Lung microvascular endothelial cell (primary cell): ENCODE measurements around the gene KCNN4. TPM values are rescaled to one million over a fixed set of nuclear protein-coding genes. Genes with fewer than 3 reads are reported as not detected.

Source experiments
- DNase-seq, 2 donors: peaks; one replicate each; pipeline versions ENCODE4 v3.0.0 to v3.0.0-alpha.2; 2010; ENCODE audit warnings: low read depth in 2 of 2
- total RNA-seq: library from RNA; depleted of rRNA; stranded (reverse); fragments of >200 nt; gene quantifications from 2 replicates; pipeline ENCODE4 v1.2.1, GENCODE V29; 2014

The KCNN4 gene
- total RNA-seq, 1 donor from 2014 or later: not detected

- no peak for DNase-seq
Measured at GRCh38 chr19:43719918-43720317, 60.9 kb downstream of the KCNN4 start.

- no peak for DNase-seq
Measured at GRCh38 chr19:43719378-43719868, 61.4 kb downstream of the KCNN4 start.

GRCh38 chr19:43718627-43719377 lies 62.0 kb downstream of the KCNN4 start:
- no peak for DNase-seq

Other genes starting within 250 kb of the KCNN4 start
- gene ZNF575, start 247.8 kb downstream of the KCNN4 start, total RNA-seq: 0.20 and 0.22 TPM in 2 replicates
- gene XRCC1, start 205.4 kb downstream of the KCNN4 start, total RNA-seq: 10.7 and 14.6 TPM in 2 replicates
- gene PINLYP, start 205.2 kb downstream of the KCNN4 start, total RNA-seq: 1.1 and 4.6 TPM in 2 replicates
- gene IRGQ, start 184.8 kb downstream of the KCNN4 start, total RNA-seq: 19.2 and 29.0 TPM in 2 replicates
- 5.9 and 9.1 TPM in 2 replicates for gene ZNF576, start 184.4 kb downstream of the KCNN4 start, total RNA-seq
- not detected in 2 replicates for gene SRRM5, start 168.9 kb downstream of the KCNN4 start, total RNA-seq
- 58.6 and 69.8 TPM in 2 replicates for gene ZNF428, start 161.3 kb downstream of the KCNN4 start, total RNA-seq
- gene CADM4, start 141.1 kb downstream of the KCNN4 start, total RNA-seq: 10.5 and 23.0 TPM in 2 replicates
- gene PLAUR, start 110.8 kb downstream of the KCNN4 start, total RNA-seq: 7.3 and 13.9 TPM in 2 replicates
- gene IRGC, start 64.9 kb downstream of the KCNN4 start, total RNA-seq: not detected in 2 replicates
- 3.7 and 3.8 TPM in 2 replicates for gene SMG9, start 26.0 kb downstream of the KCNN4 start, total RNA-seq
- gene LYPD5, start 21.5 kb upstream of the KCNN4 start, total RNA-seq: 0.22 and 0.40 TPM in 2 replicates
- 5.0 and 8.5 TPM in 2 replicates for gene ZNF283, start 46.3 kb upstream of the KCNN4 start, total RNA-seq
- 0.44 and 0.60 TPM in 2 replicates for gene ZNF404, start 103.0 kb upstream of the KCNN4 start, total RNA-seq
- 13.7 and 16.9 TPM in 2 replicates for gene ZNF45, start 154.3 kb upstream of the KCNN4 start, total RNA-seq
- gene ZNF221, start 170.3 kb upstream of the KCNN4 start, total RNA-seq: 3.3 and 4.0 TPM in 2 replicates
- gene ZNF155, start 203.2 kb upstream of the KCNN4 start, total RNA-seq: 5.4 and 7.3 TPM in 2 replicates
- 2.0 and 2.6 TPM in 2 replicates for gene ZNF230, start 222.0 kb upstream of the KCNN4 start, total RNA-seq
- 4.4 and 5.4 TPM in 2 replicates for gene ZNF222, start 244.4 kb upstream of the KCNN4 start, total RNA-seq